ENCODE results near the gene PLAAT5. TPM values are rescaled to one million over a fixed set of nuclear protein-coding genes. Genes with fewer than 3 reads are reported as not detected.
A peak's percentile ranks its signal among the peaks of the same experiment; 100 is the strongest.

PLAAT5 gene
- total RNA-seq: 1 to 10 TPM in 8 of 9 donors, under 1 TPM in 1; 0.49 to 7.1 (median 1.6) TPM
- 1 to 10 TPM in 1 of 2 donors, under 1 TPM in 1; 0.73 to 1.1 TPM for polyA plus RNA-seq
- long read RNA-seq, donor 1, partial matches to known transcripts: 0 of 4 reads
- long read RNA-seq, donor 1, other reads (novel, unspliced or antisense): 2 of 4 reads
- long read RNA-seq, donor 2, partial matches to known transcripts: 1 of 4 reads
- long read RNA-seq, donor 2, other reads (novel, unspliced or antisense): 1 of 4 reads
- long read RNA-seq, donor 3: 0 reads

GRCh38 chr11:63490551-63491239 lies at the start of gene PLAAT5:
PLAAT5 (minus strand) TSS chr11:63491167; CDS start chr11:63491034, 133 bp downstream.
- WGBS, 4 donors: 7 to 16% (median 10%) methylated on average over 37 to 60 of the region's 60 CpGs

GRCh38 chr11:63537293-63538101 lies 46.5 kb upstream of the PLAAT5 start:
- no peaks in the 10 kb centered on the region for H3K27me3 ChIP-seq
- TF ChIP-seq, protein P1, sequence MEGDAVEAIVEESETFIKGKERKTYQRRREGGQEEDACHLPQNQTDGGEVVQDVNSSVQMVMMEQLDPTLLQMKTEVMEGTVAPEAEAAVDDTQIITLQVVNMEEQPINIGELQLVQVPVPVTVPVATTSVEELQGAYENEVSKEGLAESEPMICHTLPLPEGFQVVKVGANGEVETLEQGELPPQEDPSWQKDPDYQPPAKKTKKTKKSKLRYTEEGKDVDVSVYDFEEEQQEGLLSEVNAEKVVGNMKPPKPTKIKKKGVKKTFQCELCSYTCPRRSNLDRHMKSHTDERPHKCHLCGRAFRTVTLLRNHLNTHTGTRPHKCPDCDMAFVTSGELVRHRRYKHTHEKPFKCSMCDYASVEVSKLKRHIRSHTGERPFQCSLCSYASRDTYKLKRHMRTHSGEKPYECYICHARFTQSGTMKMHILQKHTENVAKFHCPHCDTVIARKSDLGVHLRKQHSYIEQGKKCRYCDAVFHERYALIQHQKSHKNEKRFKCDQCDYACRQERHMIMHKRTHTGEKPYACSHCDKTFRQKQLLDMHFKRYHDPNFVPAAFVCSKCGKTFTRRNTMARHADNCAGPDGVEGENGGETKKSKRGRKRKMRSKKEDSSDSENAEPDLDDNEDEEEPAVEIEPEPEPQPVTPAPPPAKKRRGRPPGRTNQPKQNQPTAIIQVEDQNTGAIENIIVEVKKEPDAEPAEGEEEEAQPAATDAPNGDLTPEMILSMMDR (IDR thresholded peaks at IDR 0.05): no peak
- no peak for TF ChIP-seq POLR2A (IDR thresholded peaks at IDR 0.05)
- H3K27ac ChIP-seq: peak overlapping the region; percentile 75 to 97 (median 88)
- WGBS, 4 donors: 17 to 21% (median 20%) methylated on average over 8 of the region's 8 CpGs
- no peaks in the 10 kb centered on the region for H3K9me3 ChIP-seq
- intact Hi-C loops (cut with DNase I): loop anchor here in 3 of 10 donors (1.0 to 10.0 kb wide), 4 partner anchors 73 to 77 kb away; partner anchors contain the start of gene PLAAT3 (in 3 of the 3)
- peaks cover 7 to 81% (median 21%) of the 10 kb centered on the region in 12 donors for H3K4me1 ChIP-seq
- ATAC-seq: peak; percentile 89 to 95 (median 94)
- DNase-seq: peak; percentile 69 to 83 (median 79)
- H3K36me3 ChIP-seq: peaks cover 0 to 33% (median 0%) of the 10 kb centered on the region in 9 donors
- peak overlapping the region; percentile 6 to 76 (median 52) for H3K4me3 ChIP-seq

More at GRCh38 chr11:63490551-63491239, at the start of gene PLAAT5:
- Histone ChIP-seq H3K4me3 (peak within 1 kb of the TSS; percentile 31 to 65 (median 58)), H3K27ac (peak within 1 kb of the TSS in 9 of 12 donors; percentile 5 to 84 (median 44)), H3K4me1 (peaks cover 0 to 34% (median 9%) of the 10 kb centered on the region in 12 donors), H3K9me3 (peaks cover 0 to 10% (median 4%) of the 10 kb centered on the region in 12 donors), H3K27me3 (peaks cover 0 to 6% (median 0%) of the 10 kb centered on the region in 9 donors), H3K36me3 (no peaks in the 10 kb centered on the region)
- intact Hi-C loops (cut with DNase I): no loop called here
- TF ChIP-seq, protein P1 (IDR thresholded peaks at IDR 0.05): no peak
- TF ChIP-seq POLR2A (IDR thresholded peaks at IDR 0.05): no peak
- ATAC-seq: peak in 3 of 4 donors; percentile 77 to 84 (median 84)
- peak in 2 of 5 donors; percentile 39 to 45 for DNase-seq

DNA sequence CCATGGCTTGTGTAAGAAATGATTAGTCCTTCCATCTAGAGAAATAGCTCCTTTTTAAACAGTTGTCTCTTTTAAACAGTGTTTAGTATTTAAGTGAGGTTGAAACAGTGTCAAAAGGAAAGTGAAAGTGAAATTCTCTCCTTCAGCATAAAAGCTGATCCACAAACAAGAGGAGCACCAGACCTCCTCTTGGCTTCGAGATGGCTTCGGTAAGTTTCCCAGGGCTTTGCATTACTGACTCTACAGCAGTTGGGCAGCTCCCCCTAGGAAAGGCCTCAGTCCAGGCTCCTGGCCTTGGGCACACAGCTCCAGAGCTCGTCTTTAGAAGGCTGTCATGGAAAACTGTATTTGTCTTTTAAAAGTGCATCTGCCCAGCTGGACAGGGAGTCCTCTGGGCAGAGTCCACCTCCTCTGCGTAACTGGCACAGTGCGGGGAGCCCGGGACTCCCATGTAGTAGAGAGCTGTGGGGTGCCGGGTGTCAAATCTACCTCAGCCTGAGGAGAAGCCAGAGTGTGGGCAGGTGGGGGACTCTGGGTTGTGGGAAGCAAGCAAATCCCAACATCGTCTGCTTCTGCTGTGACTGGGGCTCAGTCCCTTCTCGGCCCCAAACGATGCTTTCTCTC lies 45.8 kb upstream of the PLAAT5 start, which contains the start of gene PLAAT4:
TSS of gene PLAAT4 (plus strand) at position 140 of the 624 bp plus-strand sequence. CDS start at position 201, 61 bp downstream.
- H3K27ac ChIP-seq: peak within 1 kb of the TSS; percentile 75 to 97 (median 88)
- no peak for TF ChIP-seq POLR2A (IDR thresholded peaks at IDR 0.05)
- TF ChIP-seq, protein P1 (IDR thresholded peaks at IDR 0.05): no peak
- H3K4me3 ChIP-seq: peak within 1 kb of the TSS; percentile 6 to 76 (median 52)
- intact Hi-C loops (cut with DNase I): loop anchor here in 3 of 10 donors (1.0 to 10.0 kb wide), 4 partner anchors 74 to 78 kb away; partner anchors contain the start of gene PLAAT3 (in 3 of the 3)
- no peaks in the 10 kb centered on the region for H3K27me3 ChIP-seq
- 20 to 46% (median 29%) methylated on average over 10 of the region's 10 CpGs for whole genome bisulfite sequencing, 4 donors
- no peaks in the 10 kb centered on the region for H3K9me3 ChIP-seq
- ATAC-seq (peak; percentile 49 to 71 (median 60)), DNase-seq (peak in 4 of 5 donors; percentile 28 to 40 (median 36))
- peaks cover 0 to 26% (median 0%) of the 10 kb centered on the region in 9 donors for H3K36me3 ChIP-seq
- peaks cover 7 to 81% (median 21%) of the 10 kb centered on the region in 12 donors for H3K4me1 ChIP-seq
